Measurements from ENCODE around the gene CPM.
"Not testable (repeated sequence)": the region's sequence is repeated elsewhere in the genome, so short reads cannot be mapped to it uniquely, and the experiment has no call there.

DNA sequence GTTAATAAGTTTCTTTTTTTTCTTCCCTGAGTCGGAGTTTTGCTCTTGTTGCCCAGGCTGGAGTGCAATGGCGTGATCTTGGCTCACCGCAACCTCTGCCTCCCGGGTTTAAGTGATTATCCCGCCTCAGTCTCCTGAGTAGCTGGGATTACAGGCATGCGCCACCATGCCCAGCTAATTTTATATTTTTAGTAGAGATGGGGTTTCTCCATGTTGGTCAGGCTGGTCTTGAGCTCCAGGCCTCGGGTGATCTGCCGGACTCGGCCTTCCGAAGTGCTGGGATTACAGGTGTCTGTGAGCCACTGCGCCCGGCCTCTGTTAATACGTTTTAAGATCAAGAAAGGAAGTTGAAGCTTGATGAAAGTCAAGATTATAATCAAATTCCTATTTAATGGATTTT lies 113.5 kb downstream of the CPM start:
- TF ChIP-seq EZH2 (IDR thresholded peaks at IDR 0.05; ENCODE audit: borderline replicate concordance, low read depth, low read length, severe bottlenecking); POLR2A (IDR thresholded peaks at IDR 0.05; ENCODE audit: low read depth, low read length): not testable (repeated sequence)
- TF ChIP-seq, protein P1, sequence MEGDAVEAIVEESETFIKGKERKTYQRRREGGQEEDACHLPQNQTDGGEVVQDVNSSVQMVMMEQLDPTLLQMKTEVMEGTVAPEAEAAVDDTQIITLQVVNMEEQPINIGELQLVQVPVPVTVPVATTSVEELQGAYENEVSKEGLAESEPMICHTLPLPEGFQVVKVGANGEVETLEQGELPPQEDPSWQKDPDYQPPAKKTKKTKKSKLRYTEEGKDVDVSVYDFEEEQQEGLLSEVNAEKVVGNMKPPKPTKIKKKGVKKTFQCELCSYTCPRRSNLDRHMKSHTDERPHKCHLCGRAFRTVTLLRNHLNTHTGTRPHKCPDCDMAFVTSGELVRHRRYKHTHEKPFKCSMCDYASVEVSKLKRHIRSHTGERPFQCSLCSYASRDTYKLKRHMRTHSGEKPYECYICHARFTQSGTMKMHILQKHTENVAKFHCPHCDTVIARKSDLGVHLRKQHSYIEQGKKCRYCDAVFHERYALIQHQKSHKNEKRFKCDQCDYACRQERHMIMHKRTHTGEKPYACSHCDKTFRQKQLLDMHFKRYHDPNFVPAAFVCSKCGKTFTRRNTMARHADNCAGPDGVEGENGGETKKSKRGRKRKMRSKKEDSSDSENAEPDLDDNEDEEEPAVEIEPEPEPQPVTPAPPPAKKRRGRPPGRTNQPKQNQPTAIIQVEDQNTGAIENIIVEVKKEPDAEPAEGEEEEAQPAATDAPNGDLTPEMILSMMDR (IDR thresholded peaks at IDR 0.05; ENCODE audit: extremely low read depth in 1 of 2, insufficient read depth in 1 of 2, low read depth in 1 of 2, low read length in 2 of 2): not testable (repeated sequence)
